Inferior parietal cortex (tissue), 1 donor: ENCODE measurements around the gene SH3BGRL2.
"Not testable (repeated sequence)": the region's sequence is repeated elsewhere in the genome, so short reads cannot be mapped to it uniquely, and the experiment has no call there.

Experiments
- DNase-seq: peaks from one replicate; pipeline ENCODE4 v3.0.0-alpha.2; 2016; ENCODE audit errors: extremely low spot score

The SH3BGRL2 gene

GRCh38 chr6:79742030-79742429 is 110.9 kb downstream of the SH3BGRL2 start:
- no peak for DNase-seq

- not testable (repeated sequence) for DNase-seq
These were observed 114.2 kb downstream of the SH3BGRL2 start for GRCh38 chr6:79745282-79745681.

GRCh38 chr6:79746325-79746724 is 115.2 kb downstream of the SH3BGRL2 start:
- not testable (repeated sequence) for DNase-seq

GRCh38 chr6:79750806-79751205 is 119.7 kb downstream of the SH3BGRL2 start:
- DNase-seq: no peak
